ENCODE data around the gene SMTN. TPM values are rescaled to one million over a fixed set of nuclear protein-coding genes. Genes with fewer than 3 reads are reported as not detected.

SMTN gene
- total and polyA plus RNA-seq, 4 donors, result 10.1 to 47.3 (median 13.8) TPM

DNA sequence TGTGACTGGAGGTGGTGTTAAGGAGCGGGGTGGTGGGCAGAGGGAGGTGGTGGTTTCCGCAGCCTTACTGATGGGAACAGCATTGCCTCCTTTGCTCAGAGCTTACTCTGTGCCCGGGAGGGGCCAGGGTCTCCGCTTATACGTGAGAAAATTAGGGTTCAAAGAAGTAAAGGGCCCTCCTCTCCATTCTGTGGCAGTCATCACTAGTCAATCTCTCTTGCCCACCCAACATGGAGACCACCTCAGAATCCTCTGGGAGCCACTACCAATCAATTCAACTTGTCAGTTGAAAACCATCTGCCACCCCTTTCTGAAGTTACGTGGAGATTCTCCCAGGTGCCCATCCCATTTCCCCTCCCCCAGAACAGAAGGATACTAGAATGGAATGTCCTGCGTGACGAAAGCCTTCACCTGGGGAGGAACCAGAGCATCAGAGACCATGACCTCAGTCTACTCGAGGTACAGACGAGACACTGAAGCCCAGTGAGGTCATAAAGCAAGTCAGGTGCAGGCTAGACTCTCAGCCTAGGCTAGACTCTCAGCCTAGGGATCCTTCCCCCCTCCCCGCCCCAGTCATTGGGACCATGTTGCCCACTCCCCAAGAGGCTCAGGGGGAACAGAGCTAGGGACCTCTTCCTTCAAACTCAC lies 24.3 kb downstream of the SMTN start:
- peaks cover 0 to 3% (median 0%) of the 10 kb centered on the region in 4 donors for H3K36me3 ChIP-seq (ENCODE audit: control insufficient read depth in 4 of 4, insufficient read depth in 3 of 4, low read depth in 1 of 4, low read length in 3 of 4)
- DNase-seq (ENCODE audit: low spot score), result no peak
- peaks cover 4 to 7% (median 6%) of the 10 kb centered on the region in 4 donors for H3K4me1 ChIP-seq (ENCODE audit: control insufficient read depth in 4 of 4, insufficient read depth in 4 of 4, low read length in 3 of 4)
- H3K27ac ChIP-seq (ENCODE audit: low read depth in 1 of 2, low read length in 2 of 2), result no peak overlapping the region
- no peaks in the 10 kb centered on the region for H3K9me3 ChIP-seq (ENCODE audit: control insufficient read depth in 4 of 4, low read length in 3 of 4)
- no peak overlapping the region for H3K4me3 ChIP-seq (ENCODE audit: low read depth in 1 of 3, low read length in 3 of 3)
- no peak overlapping the region for H3K9ac ChIP-seq (ENCODE audit: low read depth in 1 of 2, low read length in 2 of 2)
- 72% methylated on average over 11 of the region's 11 CpGs for WGBS
- TF ChIP-seq FOXA2 (IDR thresholded peaks at IDR 0.05) (no peak), GABPA (IDR thresholded peaks at IDR 0.05 in 1 of 2, conservative IDR thresholded peaks at IDR 0.05 in 1 of 2) (no peak), TAF1 (conservative IDR thresholded peaks at IDR 0.05) (no peak), HNF4A (conservative IDR thresholded peaks at IDR 0.05) (no peak), RAD21 (IDR thresholded peaks at IDR 0.05) (no peak), EGR1 (IDR thresholded peaks at IDR 0.05; ENCODE audit: low read depth in 2 of 2) (no peak), FOXA1 (IDR thresholded peaks at IDR 0.05) (no peak), YY1 (IDR thresholded peaks at IDR 0.05) (no peak), NR2F2 (IDR thresholded peaks at IDR 0.05) (no peak)
- TF ChIP-seq, protein P1, sequence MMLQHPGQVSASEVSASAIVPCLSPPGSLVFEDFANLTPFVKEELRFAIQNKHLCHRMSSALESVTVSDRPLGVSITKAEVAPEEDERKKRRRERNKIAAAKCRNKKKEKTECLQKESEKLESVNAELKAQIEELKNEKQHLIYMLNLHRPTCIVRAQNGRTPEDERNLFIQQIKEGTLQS (IDR thresholded peaks at IDR 0.05), result no peak
- TF ChIP-seq, protein P2, sequence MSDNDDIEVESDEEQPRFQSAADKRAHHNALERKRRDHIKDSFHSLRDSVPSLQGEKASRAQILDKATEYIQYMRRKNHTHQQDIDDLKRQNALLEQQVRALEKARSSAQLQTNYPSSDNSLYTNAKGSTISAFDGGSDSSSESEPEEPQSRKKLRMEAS (IDR thresholded peaks at IDR 0.05), result no peak
- TF ChIP-seq, protein P3, sequence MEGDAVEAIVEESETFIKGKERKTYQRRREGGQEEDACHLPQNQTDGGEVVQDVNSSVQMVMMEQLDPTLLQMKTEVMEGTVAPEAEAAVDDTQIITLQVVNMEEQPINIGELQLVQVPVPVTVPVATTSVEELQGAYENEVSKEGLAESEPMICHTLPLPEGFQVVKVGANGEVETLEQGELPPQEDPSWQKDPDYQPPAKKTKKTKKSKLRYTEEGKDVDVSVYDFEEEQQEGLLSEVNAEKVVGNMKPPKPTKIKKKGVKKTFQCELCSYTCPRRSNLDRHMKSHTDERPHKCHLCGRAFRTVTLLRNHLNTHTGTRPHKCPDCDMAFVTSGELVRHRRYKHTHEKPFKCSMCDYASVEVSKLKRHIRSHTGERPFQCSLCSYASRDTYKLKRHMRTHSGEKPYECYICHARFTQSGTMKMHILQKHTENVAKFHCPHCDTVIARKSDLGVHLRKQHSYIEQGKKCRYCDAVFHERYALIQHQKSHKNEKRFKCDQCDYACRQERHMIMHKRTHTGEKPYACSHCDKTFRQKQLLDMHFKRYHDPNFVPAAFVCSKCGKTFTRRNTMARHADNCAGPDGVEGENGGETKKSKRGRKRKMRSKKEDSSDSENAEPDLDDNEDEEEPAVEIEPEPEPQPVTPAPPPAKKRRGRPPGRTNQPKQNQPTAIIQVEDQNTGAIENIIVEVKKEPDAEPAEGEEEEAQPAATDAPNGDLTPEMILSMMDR (IDR thresholded peaks at IDR 0.05; ENCODE audit: low read depth, low read length, missing input control), result no peak
- H3K27me3 ChIP-seq (ENCODE audit: control insufficient read depth in 4 of 4, insufficient read depth in 4 of 4, low read length in 3 of 4), result no peaks in the 10 kb centered on the region

DNA sequence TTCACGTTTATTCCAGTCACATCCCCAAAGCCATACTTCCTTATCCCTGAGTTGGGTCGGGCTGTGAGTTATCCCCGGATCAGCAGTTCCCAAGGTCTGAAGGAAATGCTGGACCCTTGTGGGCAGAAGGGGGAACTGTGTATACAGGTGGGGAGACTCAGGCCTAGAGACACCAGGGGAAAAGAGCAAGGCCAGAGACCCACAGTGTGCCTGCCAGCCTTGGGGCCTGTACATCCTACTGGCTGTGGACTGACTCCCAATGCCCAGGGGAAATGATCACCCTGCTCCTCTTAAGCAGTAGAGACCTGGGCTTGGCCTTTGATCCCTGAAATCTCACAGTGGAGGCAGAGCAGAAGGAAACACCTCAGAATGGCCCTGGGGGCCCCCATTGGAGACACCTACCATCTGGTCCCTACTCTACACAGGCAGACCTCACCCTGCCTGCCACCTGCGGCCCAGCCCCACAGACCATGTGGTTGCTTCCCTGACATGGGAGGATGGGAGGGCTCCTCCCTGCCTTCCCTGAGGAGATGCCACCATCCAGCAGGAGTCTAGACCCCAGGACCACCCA lies 25.0 kb downstream of the SMTN start:
- no peak for DNase-seq (ENCODE audit: low spot score)
- TF ChIP-seq, protein P2 (IDR thresholded peaks at IDR 0.05), result no peak
- TF ChIP-seq YY1 (IDR thresholded peaks at IDR 0.05), result no peak
- TF ChIP-seq SP1 (IDR thresholded peaks at IDR 0.05), result no peak
- no peak for TF ChIP-seq FOXA2 (IDR thresholded peaks at IDR 0.05)
- TF ChIP-seq, protein P4, sequence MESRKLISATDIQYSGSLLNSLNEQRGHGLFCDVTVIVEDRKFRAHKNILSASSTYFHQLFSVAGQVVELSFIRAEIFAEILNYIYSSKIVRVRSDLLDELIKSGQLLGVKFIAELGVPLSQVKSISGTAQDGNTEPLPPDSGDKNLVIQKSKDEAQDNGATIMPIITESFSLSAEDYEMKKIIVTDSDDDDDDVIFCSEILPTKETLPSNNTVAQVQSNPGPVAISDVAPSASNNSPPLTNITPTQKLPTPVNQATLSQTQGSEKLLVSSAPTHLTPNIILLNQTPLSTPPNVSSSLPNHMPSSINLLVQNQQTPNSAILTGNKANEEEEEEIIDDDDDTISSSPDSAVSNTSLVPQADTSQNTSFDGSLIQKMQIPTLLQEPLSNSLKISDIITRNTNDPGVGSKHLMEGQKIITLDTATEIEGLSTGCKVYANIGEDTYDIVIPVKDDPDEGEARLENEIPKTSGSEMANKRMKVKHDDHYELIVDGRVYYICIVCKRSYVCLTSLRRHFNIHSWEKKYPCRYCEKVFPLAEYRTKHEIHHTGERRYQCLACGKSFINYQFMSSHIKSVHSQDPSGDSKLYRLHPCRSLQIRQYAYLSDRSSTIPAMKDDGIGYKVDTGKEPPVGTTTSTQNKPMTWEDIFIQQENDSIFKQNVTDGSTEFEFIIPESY (IDR thresholded peaks at IDR 0.05), result no peak
- TF ChIP-seq, protein P5, sequence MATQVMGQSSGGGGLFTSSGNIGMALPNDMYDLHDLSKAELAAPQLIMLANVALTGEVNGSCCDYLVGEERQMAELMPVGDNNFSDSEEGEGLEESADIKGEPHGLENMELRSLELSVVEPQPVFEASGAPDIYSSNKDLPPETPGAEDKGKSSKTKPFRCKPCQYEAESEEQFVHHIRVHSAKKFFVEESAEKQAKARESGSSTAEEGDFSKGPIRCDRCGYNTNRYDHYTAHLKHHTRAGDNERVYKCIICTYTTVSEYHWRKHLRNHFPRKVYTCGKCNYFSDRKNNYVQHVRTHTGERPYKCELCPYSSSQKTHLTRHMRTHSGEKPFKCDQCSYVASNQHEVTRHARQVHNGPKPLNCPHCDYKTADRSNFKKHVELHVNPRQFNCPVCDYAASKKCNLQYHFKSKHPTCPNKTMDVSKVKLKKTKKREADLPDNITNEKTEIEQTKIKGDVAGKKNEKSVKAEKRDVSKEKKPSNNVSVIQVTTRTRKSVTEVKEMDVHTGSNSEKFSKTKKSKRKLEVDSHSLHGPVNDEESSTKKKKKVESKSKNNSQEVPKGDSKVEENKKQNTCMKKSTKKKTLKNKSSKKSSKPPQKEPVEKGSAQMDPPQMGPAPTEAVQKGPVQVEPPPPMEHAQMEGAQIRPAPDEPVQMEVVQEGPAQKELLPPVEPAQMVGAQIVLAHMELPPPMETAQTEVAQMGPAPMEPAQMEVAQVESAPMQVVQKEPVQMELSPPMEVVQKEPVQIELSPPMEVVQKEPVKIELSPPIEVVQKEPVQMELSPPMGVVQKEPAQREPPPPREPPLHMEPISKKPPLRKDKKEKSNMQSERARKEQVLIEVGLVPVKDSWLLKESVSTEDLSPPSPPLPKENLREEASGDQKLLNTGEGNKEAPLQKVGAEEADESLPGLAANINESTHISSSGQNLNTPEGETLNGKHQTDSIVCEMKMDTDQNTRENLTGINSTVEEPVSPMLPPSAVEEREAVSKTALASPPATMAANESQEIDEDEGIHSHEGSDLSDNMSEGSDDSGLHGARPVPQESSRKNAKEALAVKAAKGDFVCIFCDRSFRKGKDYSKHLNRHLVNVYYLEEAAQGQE (IDR thresholded peaks at IDR 0.05), result no peak
- TF ChIP-seq TAF1 (conservative IDR thresholded peaks at IDR 0.05), result no peak
- no peak for TF ChIP-seq JUND (IDR thresholded peaks at IDR 0.05)
- no peak for TF ChIP-seq EGR1 (IDR thresholded peaks at IDR 0.05; ENCODE audit: low read depth in 2 of 2)
- no peak for TF ChIP-seq GABPA (IDR thresholded peaks at IDR 0.05 in 1 of 2, conservative IDR thresholded peaks at IDR 0.05 in 1 of 2)
- TF ChIP-seq RAD21 (IDR thresholded peaks at IDR 0.05), result no peak
- no peak for TF ChIP-seq FOXA1 (IDR thresholded peaks at IDR 0.05)
- no peak for TF ChIP-seq NR2F2 (IDR thresholded peaks at IDR 0.05)
- no peak for TF ChIP-seq RXRA (IDR thresholded peaks at IDR 0.05)
- TF ChIP-seq, protein P1 (IDR thresholded peaks at IDR 0.05), result no peak
- TF ChIP-seq HNF4G (IDR thresholded peaks at IDR 0.05), result no peak
- H3K9me3 ChIP-seq (ENCODE audit: control insufficient read depth in 4 of 4, low read length in 3 of 4), result no peaks in the 10 kb centered on the region
- H3K9ac ChIP-seq (ENCODE audit: low read depth in 1 of 2, low read length in 2 of 2), result no peak overlapping the region
- H3K4me3 ChIP-seq (ENCODE audit: low read depth in 1 of 3, low read length in 3 of 3), result no peak overlapping the region
- no peaks in the 10 kb centered on the region for H3K27me3 ChIP-seq (ENCODE audit: control insufficient read depth in 4 of 4, insufficient read depth in 4 of 4, low read length in 3 of 4)
- peaks cover 4 to 7% (median 6%) of the 10 kb centered on the region in 4 donors for H3K4me1 ChIP-seq (ENCODE audit: control insufficient read depth in 4 of 4, insufficient read depth in 4 of 4, low read length in 3 of 4)
- 65% methylated on average over 4 of the region's 4 CpGs for WGBS
- peak overlapping the region; percentile 73 to 79 for H3K27ac ChIP-seq (ENCODE audit: low read depth in 1 of 2, low read length in 2 of 2)
- H3K36me3 ChIP-seq (ENCODE audit: control insufficient read depth in 4 of 4, insufficient read depth in 3 of 4, low read depth in 1 of 4, low read length in 3 of 4), result peaks cover 0 to 3% (median 0%) of the 10 kb centered on the region in 4 donors

Measured in liver (tissue), 9 donors.